HepG2 (cell line): ENCODE measurements around the gene CNPY4. TPM values are rescaled to one million over a fixed set of nuclear protein-coding genes. Genes with fewer than 3 reads are reported as not detected.

Source experiments
- ELK4 ChIP-seq: sonication (generic); formaldehyde crosslinking; IDR thresholded peaks from 2 replicates; pipeline ENCODE4 v1.9.0; 2021; ENCODE audit warnings: missing genetic modification reagents, borderline replicate concordance
- KLF9 ChIP-seq: IDR thresholded peaks from 2 replicates; pipeline ENCODE4 v1.6.1; 2016; ENCODE audit warnings: low read depth
- MEIS2 ChIP-seq: sonication (generic); formaldehyde crosslinking; IDR thresholded peaks from 2 replicates; pipeline ENCODE4 v1.9.0; 2021; ENCODE audit warnings: mild to moderate bottlenecking, missing genetic modification reagents
- POGK ChIP-seq: sonication (generic); formaldehyde crosslinking; conservative IDR thresholded peaks from 2 replicates; pipeline ENCODE4 v1.8.0; 2022; ENCODE audit warnings: mild to moderate bottlenecking, moderate library complexity, missing genetic modification reagents
- POLR2G ChIP-seq: fragments of 200-400 bp; formaldehyde crosslinking; IDR thresholded peaks from 2 replicates; pipeline ENCODE4 v1.6.1; 2018; ENCODE audit warnings: mild to moderate bottlenecking, low read depth, low read length, moderate library complexity
- RARA ChIP-seq: IDR thresholded peaks from 2 replicates; pipeline ENCODE4 v1.6.1; 2016; ENCODE audit warnings: missing genetic modification reagents, missing compliant biosample characterization
- REPIN1 ChIP-seq: sonication (generic); formaldehyde crosslinking; IDR thresholded peaks from 2 replicates; pipeline ENCODE4 v1.8.0; 2022; ENCODE audit warnings: missing genetic modification reagents, low read depth, mild to moderate bottlenecking, borderline replicate concordance
- SIN3A ChIP-seq: IDR thresholded peaks from 2 replicates; pipeline ENCODE4 v1.6.1; 2011; ENCODE audit warnings: low read depth, mild to moderate bottlenecking, control low read depth, low read length, borderline replicate concordance
- SKI ChIP-seq: fragments of 450-650 bp; IDR thresholded peaks from one replicate; pipeline ENCODE4 v1.6.1; 2018; ENCODE audit warnings: mild to moderate bottlenecking; ENCODE audit not compliant: partially characterized antibody
- TFE3 ChIP-seq: IDR thresholded peaks from 2 replicates; pipeline ENCODE4 v1.6.1; 2016
- U2AF2 ChIP-seq: fragments of 200-400 bp; formaldehyde crosslinking; IDR thresholded peaks from 2 replicates; pipeline ENCODE4 v1.6.1; 2017; ENCODE audit warnings: low read depth, mild to moderate bottlenecking, low read length
- ZBTB20 ChIP-seq: sonication (generic); formaldehyde crosslinking; IDR thresholded peaks from 2 replicates; pipeline ENCODE4 v1.8.1; 2023; ENCODE audit warnings: missing genetic modification reagents, low read depth, mild to moderate bottlenecking, borderline replicate concordance
- ZFY ChIP-seq: sonication (generic); formaldehyde crosslinking; IDR thresholded peaks from 2 replicates; pipeline ENCODE4 v1.4.0; 2020; ENCODE audit warnings: missing genetic modification reagents
- ZNF24 ChIP-seq: fragments of 450-650 bp; IDR thresholded peaks from 2 replicates; pipeline ENCODE4 v1.6.1; 2017; ENCODE audit warnings: antibody characterized with exemption, mild to moderate bottlenecking
- ZNF276 ChIP-seq: sonication (generic); formaldehyde crosslinking; IDR thresholded peaks from 2 replicates; pipeline ENCODE4 v1.4.0; 2020; ENCODE audit warnings: mild to moderate bottlenecking, low read depth, missing genetic modification reagents
- ZNF33A ChIP-seq: sonication (generic); formaldehyde crosslinking; IDR thresholded peaks from 2 replicates; pipeline ENCODE4 v1.5.1; 2020; ENCODE audit warnings: missing genetic modification reagents, mild to moderate bottlenecking, moderate library complexity, borderline replicate concordance
- ZNF430 ChIP-seq: sonication (generic); formaldehyde crosslinking; IDR thresholded peaks from 2 replicates; pipeline ENCODE4 v1.9.0; 2021; ENCODE audit warnings: mild to moderate bottlenecking, missing genetic modification reagents
- ZNF451 ChIP-seq: sonication (generic); formaldehyde crosslinking; IDR thresholded peaks from 2 replicates; pipeline ENCODE4 v1.5.0; 2020; ENCODE audit warnings: mild to moderate bottlenecking, missing genetic modification reagents
- ZNF552 ChIP-seq: sonication (generic); formaldehyde crosslinking; IDR thresholded peaks from 2 replicates; pipeline ENCODE4 v1.9.0; 2022; ENCODE audit warnings: missing genetic modification reagents, mild to moderate bottlenecking, borderline replicate concordance
- ZNF558 ChIP-seq: sonication (generic); formaldehyde crosslinking; IDR thresholded peaks from 2 replicates; pipeline ENCODE4 v1.9.0; 2022; ENCODE audit warnings: mild to moderate bottlenecking, missing genetic modification reagents, borderline replicate concordance
- ZNF710 ChIP-seq: sonication (generic); formaldehyde crosslinking; IDR thresholded peaks from 2 replicates; pipeline ENCODE4 v1.5.0; 2020; ENCODE audit warnings: mild to moderate bottlenecking, missing genetic modification reagents, borderline replicate concordance
- polyA plus RNA-seq, 8 experiments: library from polyadenylated mRNA; depleted of rRNA in 3 of 8; stranded (reverse) in 7 of 8; unstranded in 1 of 8; fragments of >200 nt; fragmentation: Illumina TruSeq in 4 of 8; extraction: Trizol in 4 of 8; gene quantifications; 2 replicates each; pipeline versions ENCODE4 v1.2.1 to v1.2.3, GENCODE V29; 2011 to 2016; ENCODE audit warnings: low read depth in 4 of 8, missing spikeins in 1 of 8, mixed read lengths in 1 of 8; ENCODE audit not compliant: insufficient read depth in 1 of 8
- total RNA-seq, 5 experiments: library from RNA; depleted of rRNA; stranded (reverse); fragments of >200 nt; fragmentation: Illumina TruSeq; extraction: Trizol; gene quantifications; 2 replicates each; pipeline ENCODE4 v1.2.3, GENCODE V29; 2016; ENCODE audit warnings: low read depth in 1 of 5

The CNPY4 gene
- total and polyA plus RNA-seq, 2 of the 13 experiments (the other 11 are each of a cell fraction or from before 2014, with no cell fraction given) = 6.2 to 12.7 TPM

- TF ChIP-seq ZNF33A (CRISPR knock-in tag) = no peak; the same call in 1 of the 2 replicates
- TF ChIP-seq POLR2G = peak; percentile 55
- TF ChIP-seq ZNF276 (CRISPR knock-in tag) = peak; percentile 72; the same call in 1 of the 2 replicates
- peak; percentile 38; the same call in 1 of the 2 replicates for TF ChIP-seq ZNF710 (CRISPR knock-in tag)
- 0 out of 2 replicates have a peak, but pooled peaks have one; percentile 65 for TF ChIP-seq U2AF2
- TF ChIP-seq KLF9 = peak; percentile 99
- 0 out of 2 replicates have a peak, but pooled peaks have one; percentile 45 for TF ChIP-seq ZNF552 (CRISPR knock-in tag)
- peak; percentile 65; the same call in 1 of the 2 replicates for TF ChIP-seq ZNF558 (CRISPR knock-in tag)
- peak; percentile 66; the same call in 1 of the 2 replicates for TF ChIP-seq REPIN1 (CRISPR knock-in tag)
- TF ChIP-seq SIN3A = peak; percentile 97
- peak; percentile 92 for TF ChIP-seq POGK
- 0 out of 2 replicates have a peak, but pooled peaks have one; percentile 15 for TF ChIP-seq MEIS2 (CRISPR knock-in tag)
- TF ChIP-seq ZNF24 = peak; percentile 77
- peak; percentile 81 for TF ChIP-seq SKI
- TF ChIP-seq ZFY (CRISPR knock-in tag) = peak; percentile 73
- no peak for TF ChIP-seq ELK4 (CRISPR knock-in tag)
- peak; percentile 41; the same call in 1 of the 2 replicates for TF ChIP-seq RARA
- TF ChIP-seq ZBTB20 = peak; percentile 51; the same call in 1 of the 2 replicates
- 0 out of 2 replicates have a peak, but pooled peaks have one; percentile 67 for TF ChIP-seq ZNF451 (CRISPR knock-in tag)
- TF ChIP-seq TFE3 (CRISPR knock-in tag) = peak; percentile 43; the same call in 1 of the 2 replicates
- TF ChIP-seq ZNF430 (CRISPR knock-in tag) = peak; percentile 38; the same call in 1 of the 2 replicates
These were observed 18.9 kb upstream of the CNPY4 start (continued) for GRCh38 chr7:100100420-100101015.
